Nephron progenitor cell (in vitro differentiated cells): ENCODE data around the gene KDM4E.

Experiments
- DNase-seq: peaks from one replicate; pipeline ENCODE4 v3.0.0; 2021
- H3K27ac Mint-ChIP-seq: 2 replicates; pipeline ENCODE4 v1.8.0; 2021; ENCODE audit warnings: mild to moderate bottlenecking, moderate library complexity, mixed read lengths
- H3K27me3 Mint-ChIP-seq: 2 replicates; pipeline ENCODE4 v1.8.0; 2021; ENCODE audit warnings: mild to moderate bottlenecking, low read depth, mixed read lengths; ENCODE audit not compliant: poor library complexity
- H3K36me3 Mint-ChIP-seq: 2 replicates; pipeline ENCODE4 v1.8.0; 2021; ENCODE audit warnings: low read depth, mixed read lengths
- H3K4me1 Mint-ChIP-seq: 2 replicates; pipeline ENCODE4 v1.8.0; 2021; ENCODE audit warnings: mixed read lengths
- H3K4me3 Mint-ChIP-seq: 2 replicates; pipeline ENCODE4 v1.8.0; 2021; ENCODE audit warnings: mild to moderate bottlenecking, moderate library complexity, mixed read lengths
- H3K9me3 Mint-ChIP-seq: 2 replicates; pipeline ENCODE4 v1.8.0; 2021; ENCODE audit warnings: mild to moderate bottlenecking, moderate library complexity, mixed read lengths
- TF ChIP-seq, protein P1 (sequence below): fragments of 200-600 bp; sonication (generic); IDR thresholded peaks from 2 replicates; pipeline ENCODE4 v1.5.0; 2021; ENCODE audit warnings: antibody characterized with exemption

KDM4E gene

DNA sequence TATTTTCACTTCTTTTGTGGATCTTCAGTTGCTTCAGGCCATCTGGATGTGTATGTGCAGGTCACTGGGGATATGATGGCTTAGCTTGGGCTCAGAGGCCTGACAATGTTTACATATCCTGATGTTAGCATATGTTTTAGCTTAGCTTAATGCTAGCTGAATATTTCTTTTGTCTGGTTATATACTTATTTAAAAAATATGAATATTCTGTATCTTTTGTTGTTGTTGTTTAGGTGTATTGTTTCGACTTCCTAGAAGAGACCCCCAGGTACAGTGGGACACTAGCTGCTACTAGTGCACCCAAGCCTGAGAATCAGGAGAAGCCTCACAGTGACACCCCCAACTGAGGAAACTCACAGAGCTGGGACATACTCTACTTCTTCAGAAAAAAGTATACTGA is at the start of gene KDM4E:
Gene KDM4E, plus strand, starts transcription at position 301 of the 400 bp plus-strand sequence. CDS start 300 bp downstream, outside the sequence.
- H3K27me3 Mint-ChIP-seq, result peaks cover 5% of the 10 kb centered on the region
- no peak within 1 kb of the TSS for H3K4me3 Mint-ChIP-seq
- H3K4me1 Mint-ChIP-seq, result no peaks in the 10 kb centered on the region
- no peak within 1 kb of the TSS for H3K27ac Mint-ChIP-seq
- H3K9me3 Mint-ChIP-seq, result no peaks in the 10 kb centered on the region
- TF ChIP-seq, protein P1, sequence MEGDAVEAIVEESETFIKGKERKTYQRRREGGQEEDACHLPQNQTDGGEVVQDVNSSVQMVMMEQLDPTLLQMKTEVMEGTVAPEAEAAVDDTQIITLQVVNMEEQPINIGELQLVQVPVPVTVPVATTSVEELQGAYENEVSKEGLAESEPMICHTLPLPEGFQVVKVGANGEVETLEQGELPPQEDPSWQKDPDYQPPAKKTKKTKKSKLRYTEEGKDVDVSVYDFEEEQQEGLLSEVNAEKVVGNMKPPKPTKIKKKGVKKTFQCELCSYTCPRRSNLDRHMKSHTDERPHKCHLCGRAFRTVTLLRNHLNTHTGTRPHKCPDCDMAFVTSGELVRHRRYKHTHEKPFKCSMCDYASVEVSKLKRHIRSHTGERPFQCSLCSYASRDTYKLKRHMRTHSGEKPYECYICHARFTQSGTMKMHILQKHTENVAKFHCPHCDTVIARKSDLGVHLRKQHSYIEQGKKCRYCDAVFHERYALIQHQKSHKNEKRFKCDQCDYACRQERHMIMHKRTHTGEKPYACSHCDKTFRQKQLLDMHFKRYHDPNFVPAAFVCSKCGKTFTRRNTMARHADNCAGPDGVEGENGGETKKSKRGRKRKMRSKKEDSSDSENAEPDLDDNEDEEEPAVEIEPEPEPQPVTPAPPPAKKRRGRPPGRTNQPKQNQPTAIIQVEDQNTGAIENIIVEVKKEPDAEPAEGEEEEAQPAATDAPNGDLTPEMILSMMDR, result no peak
- H3K36me3 Mint-ChIP-seq, result no peaks in the 10 kb centered on the region
- no peak for DNase-seq

DNA sequence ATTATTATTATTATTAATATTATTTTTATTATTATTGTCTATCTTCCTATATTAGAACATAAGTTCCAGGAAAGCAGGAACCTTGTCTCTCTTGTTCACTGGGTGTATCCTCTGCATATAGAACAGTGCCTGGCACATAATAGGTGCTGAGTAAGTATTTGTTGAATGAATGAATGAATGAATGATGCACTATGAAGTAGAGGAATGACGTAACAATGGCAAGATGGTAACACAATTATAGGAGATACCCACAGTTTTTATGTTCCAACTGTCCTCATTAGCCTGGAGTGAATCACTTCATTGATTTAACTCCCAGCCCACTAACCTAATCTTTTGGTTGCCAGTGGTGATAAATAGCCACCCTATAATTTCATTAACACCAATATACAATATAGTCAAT is 49.5 kb upstream of the KDM4E start:
- Mint-ChIP-seq H3K36me3 (peaks cover 13% of the 10 kb centered on the region), H3K9me3 (no peaks in the 10 kb centered on the region), H3K27ac (no peak overlapping the region), H3K27me3 (peaks cover 4% of the 10 kb centered on the region), H3K4me3 (peak overlapping the region; percentile 18), H3K4me1 (peaks cover 30% of the 10 kb centered on the region)
- DNase-seq, result no peak
- TF ChIP-seq, protein P1, result no peak

DNA sequence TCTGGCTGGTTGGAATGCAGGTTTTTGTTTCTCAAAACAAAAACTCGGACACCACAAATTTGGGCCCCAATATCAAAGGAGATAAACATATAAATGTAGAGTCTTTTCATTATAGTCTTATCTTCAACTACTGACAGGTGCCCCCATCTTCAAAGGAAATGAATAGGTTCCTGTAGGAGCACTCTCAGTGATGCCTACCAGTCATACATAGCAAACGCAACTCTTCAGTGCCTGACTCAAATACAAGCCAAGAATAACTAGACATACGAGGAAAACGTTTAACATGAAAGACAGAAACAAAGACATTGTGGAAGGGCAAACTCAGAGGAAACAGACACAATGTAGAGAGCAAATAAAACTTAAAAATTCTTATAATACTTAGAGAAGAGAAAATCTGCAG is 37.7 kb upstream of the KDM4E start:
- no peaks in the 10 kb centered on the region for H3K4me1 Mint-ChIP-seq
- H3K36me3 Mint-ChIP-seq, result no peaks in the 10 kb centered on the region
- H3K27me3 Mint-ChIP-seq, result peaks cover 33% of the 10 kb centered on the region
- TF ChIP-seq, protein P1, result no peak
- H3K4me3 Mint-ChIP-seq, result no peak overlapping the region
- no peaks in the 10 kb centered on the region for H3K9me3 Mint-ChIP-seq
- DNase-seq, result no peak
- no peak overlapping the region for H3K27ac Mint-ChIP-seq

DNA sequence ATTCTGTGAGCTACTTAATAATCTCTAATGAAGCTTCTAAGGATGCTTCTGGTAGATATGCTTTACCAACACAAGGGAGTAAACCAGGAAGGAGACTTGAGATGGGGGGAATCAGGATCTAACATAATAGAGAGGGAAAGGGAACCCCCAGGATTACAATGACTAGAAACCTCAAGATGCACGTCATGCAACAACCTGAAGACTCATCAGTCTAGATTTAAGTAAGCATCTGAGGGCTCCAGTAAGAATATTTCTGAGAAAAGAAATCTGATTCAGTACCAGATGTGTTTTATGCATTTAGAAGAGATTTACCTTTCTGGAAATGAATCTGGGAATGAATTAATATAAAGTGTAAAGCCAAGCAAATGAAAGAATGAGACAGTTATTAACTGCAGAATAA is 36.3 kb upstream of the KDM4E start:
- Mint-ChIP-seq H3K9me3 (no peaks in the 10 kb centered on the region), H3K4me1 (no peaks in the 10 kb centered on the region), H3K27ac (no peak overlapping the region), H3K36me3 (no peaks in the 10 kb centered on the region), H3K4me3 (no peak overlapping the region), H3K27me3 (peaks cover 36% of the 10 kb centered on the region)
- no peak for DNase-seq
- TF ChIP-seq, protein P1, result no peak

DNA sequence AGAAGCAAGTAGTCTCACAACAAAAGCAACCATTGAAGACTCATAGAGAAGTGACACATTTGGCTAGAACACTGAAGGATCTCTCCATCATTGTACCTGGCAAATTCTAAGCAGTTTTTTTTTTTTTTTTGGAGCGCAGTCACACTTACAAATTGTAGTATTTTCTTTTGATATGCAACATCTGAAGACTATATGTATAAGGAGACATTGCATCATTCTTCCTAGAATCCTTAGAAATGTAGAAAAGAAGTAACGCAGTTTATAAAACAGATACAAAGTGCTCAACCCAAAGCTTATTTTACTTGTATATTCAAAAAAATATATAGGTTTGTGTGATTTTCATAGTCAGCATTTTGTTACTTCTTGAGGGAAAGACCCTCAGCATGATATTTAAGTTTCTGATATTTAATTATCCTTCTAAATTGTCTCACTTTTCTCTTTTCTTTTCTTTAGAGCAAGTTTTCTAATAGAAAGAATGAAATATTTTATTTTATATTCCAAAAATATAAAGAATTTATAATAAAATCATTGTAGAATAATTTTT is 31.6 kb upstream of the KDM4E start:
- H3K9me3 Mint-ChIP-seq, result no peaks in the 10 kb centered on the region
- no peak overlapping the region for H3K27ac Mint-ChIP-seq
- DNase-seq, result no peak
- peaks cover 24% of the 10 kb centered on the region for H3K27me3 Mint-ChIP-seq
- H3K4me3 Mint-ChIP-seq, result no peak overlapping the region
- peaks cover 17% of the 10 kb centered on the region for H3K36me3 Mint-ChIP-seq
- TF ChIP-seq, protein P1, result no peak
- H3K4me1 Mint-ChIP-seq, result no peaks in the 10 kb centered on the region

DNA sequence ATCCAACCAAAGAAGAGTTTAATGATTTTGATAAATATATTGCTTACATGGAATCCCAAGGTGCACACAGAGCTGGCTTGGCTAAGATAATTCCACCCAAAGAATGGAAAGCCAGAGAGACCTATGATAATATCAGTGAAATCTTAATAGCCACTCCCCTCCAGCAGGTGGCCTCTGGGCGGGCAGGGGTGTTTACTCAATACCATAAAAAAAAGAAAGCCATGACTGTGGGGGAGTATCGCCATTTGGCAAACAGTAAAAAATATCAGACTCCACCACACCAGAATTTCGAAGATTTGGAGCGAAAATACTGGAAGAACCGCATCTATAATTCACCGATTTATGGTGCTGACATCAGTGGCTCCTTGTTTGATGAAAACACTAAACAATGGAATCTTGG is 27.6 kb upstream of the KDM4E start:
- H3K27me3 Mint-ChIP-seq, result peaks cover 6% of the 10 kb centered on the region
- no peaks in the 10 kb centered on the region for H3K9me3 Mint-ChIP-seq
- H3K36me3 Mint-ChIP-seq, result peaks cover 38% of the 10 kb centered on the region
- no peak for DNase-seq
- H3K27ac Mint-ChIP-seq, result no peak overlapping the region
- H3K4me1 Mint-ChIP-seq, result no peaks in the 10 kb centered on the region
- no peak overlapping the region for H3K4me3 Mint-ChIP-seq
- TF ChIP-seq, protein P1, result no peak
